ENCODE data around the gene RPA1.

DNA sequence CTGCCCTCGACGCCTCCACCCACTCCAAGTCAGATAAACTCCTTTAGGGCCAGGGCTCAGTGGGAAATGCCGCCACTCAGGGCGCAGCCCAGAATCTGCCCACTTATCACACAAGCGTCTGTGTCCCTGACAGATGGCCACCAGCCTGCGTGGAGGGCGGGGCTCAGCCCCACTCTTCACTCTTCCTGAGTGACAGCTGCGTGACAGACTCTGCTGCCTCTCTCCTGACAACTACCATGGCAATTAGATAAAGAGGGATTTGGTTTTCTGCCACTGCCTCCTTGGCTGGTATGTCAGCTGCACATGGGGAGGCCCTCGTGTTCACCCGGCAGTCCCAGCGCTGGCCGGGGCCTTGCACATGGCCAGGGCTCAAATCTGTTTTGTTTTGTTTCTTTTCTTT, 99.2 kb downstream of the RPA1 start:
- TF ChIP-seq POLR2A (IDR thresholded peaks at IDR 0.05) (no peak), POLR2AphosphoS5 (IDR thresholded peaks at IDR 0.05; ENCODE audit: insufficient read depth in 1 of 2, low read depth in 1 of 2) (no peak)
- TF ChIP-seq, protein P1, sequence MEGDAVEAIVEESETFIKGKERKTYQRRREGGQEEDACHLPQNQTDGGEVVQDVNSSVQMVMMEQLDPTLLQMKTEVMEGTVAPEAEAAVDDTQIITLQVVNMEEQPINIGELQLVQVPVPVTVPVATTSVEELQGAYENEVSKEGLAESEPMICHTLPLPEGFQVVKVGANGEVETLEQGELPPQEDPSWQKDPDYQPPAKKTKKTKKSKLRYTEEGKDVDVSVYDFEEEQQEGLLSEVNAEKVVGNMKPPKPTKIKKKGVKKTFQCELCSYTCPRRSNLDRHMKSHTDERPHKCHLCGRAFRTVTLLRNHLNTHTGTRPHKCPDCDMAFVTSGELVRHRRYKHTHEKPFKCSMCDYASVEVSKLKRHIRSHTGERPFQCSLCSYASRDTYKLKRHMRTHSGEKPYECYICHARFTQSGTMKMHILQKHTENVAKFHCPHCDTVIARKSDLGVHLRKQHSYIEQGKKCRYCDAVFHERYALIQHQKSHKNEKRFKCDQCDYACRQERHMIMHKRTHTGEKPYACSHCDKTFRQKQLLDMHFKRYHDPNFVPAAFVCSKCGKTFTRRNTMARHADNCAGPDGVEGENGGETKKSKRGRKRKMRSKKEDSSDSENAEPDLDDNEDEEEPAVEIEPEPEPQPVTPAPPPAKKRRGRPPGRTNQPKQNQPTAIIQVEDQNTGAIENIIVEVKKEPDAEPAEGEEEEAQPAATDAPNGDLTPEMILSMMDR (IDR thresholded peaks at IDR 0.05) = no peak
